Measurements from ENCODE around the gene MYZAP.
A peak's percentile ranks its signal among the peaks of the same experiment; 100 is the strongest.

Gene MYZAP

GRCh38 chr15:57554063-57554811, 37.5 kb upstream of the MYZAP start:
- no peak for DNase-seq (ENCODE audit: extremely low read depth, low read depth)
- H3K4me3 ChIP-seq (replicated peaks; ENCODE audit: low read depth, low read length) = no peak overlapping the region
- TF ChIP-seq, protein P1, sequence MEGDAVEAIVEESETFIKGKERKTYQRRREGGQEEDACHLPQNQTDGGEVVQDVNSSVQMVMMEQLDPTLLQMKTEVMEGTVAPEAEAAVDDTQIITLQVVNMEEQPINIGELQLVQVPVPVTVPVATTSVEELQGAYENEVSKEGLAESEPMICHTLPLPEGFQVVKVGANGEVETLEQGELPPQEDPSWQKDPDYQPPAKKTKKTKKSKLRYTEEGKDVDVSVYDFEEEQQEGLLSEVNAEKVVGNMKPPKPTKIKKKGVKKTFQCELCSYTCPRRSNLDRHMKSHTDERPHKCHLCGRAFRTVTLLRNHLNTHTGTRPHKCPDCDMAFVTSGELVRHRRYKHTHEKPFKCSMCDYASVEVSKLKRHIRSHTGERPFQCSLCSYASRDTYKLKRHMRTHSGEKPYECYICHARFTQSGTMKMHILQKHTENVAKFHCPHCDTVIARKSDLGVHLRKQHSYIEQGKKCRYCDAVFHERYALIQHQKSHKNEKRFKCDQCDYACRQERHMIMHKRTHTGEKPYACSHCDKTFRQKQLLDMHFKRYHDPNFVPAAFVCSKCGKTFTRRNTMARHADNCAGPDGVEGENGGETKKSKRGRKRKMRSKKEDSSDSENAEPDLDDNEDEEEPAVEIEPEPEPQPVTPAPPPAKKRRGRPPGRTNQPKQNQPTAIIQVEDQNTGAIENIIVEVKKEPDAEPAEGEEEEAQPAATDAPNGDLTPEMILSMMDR (IDR thresholded peaks at IDR 0.05; ENCODE audit: low read depth, low read length, missing control alignments) = no peak

DNA sequence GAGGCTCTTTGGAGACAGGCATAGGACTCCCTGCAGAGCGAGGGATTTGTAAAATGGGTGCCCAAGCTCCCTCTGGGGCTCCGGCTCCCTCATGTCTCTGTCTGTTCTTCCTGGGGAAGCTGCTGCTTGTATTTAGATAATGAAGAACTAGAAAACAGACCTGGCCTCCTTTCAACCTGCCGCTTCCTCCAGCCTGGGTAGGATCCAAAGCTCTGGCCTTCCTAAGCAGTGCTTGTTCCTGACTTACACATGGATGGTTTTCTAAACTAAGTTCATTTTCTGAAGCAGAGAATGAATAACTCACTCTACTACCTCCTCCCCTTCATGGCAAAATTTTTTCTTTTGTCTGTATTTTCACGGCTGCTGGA, 36.9 kb upstream of the MYZAP start:
- H3K4me3 ChIP-seq (replicated peaks; ENCODE audit: low read depth, low read length) = no peak overlapping the region
- TF ChIP-seq, protein P1 (IDR thresholded peaks at IDR 0.05; ENCODE audit: low read depth, low read length, missing control alignments) = no peak
- DNase-seq (ENCODE audit: extremely low read depth, low read depth) = no peak

GRCh38 chr15:57555270-57555669, 36.4 kb upstream of the MYZAP start:
- TF ChIP-seq, protein P1 (IDR thresholded peaks at IDR 0.05; ENCODE audit: low read depth, low read length, missing control alignments) = no peak
- peak; percentile 38 for DNase-seq (ENCODE audit: extremely low read depth, low read depth)
- no peak overlapping the region for H3K4me3 ChIP-seq (replicated peaks; ENCODE audit: low read depth, low read length)

GRCh38 chr15:57556040-57556439, 35.7 kb upstream of the MYZAP start:
- H3K4me3 ChIP-seq (replicated peaks; ENCODE audit: low read depth, low read length) = no peak overlapping the region
- TF ChIP-seq, protein P1 (IDR thresholded peaks at IDR 0.05; ENCODE audit: low read depth, low read length, missing control alignments) = no peak
- no peak for DNase-seq (ENCODE audit: extremely low read depth, low read depth)

- TF ChIP-seq, protein P1 (IDR thresholded peaks at IDR 0.05; ENCODE audit: low read depth, low read length, missing control alignments) = no peak
- no peak for DNase-seq (ENCODE audit: extremely low read depth, low read depth)
- H3K4me3 ChIP-seq (replicated peaks; ENCODE audit: low read depth, low read length) = no peak overlapping the region
Observed at GRCh38 chr15:57557267-57557666, 34.4 kb upstream of the MYZAP start.

GRCh38 chr15:57557810-57558209, 33.9 kb upstream of the MYZAP start:
- no peak overlapping the region for H3K4me3 ChIP-seq (replicated peaks; ENCODE audit: low read depth, low read length)
- no peak for DNase-seq (ENCODE audit: extremely low read depth, low read depth)
- TF ChIP-seq, protein P1 (IDR thresholded peaks at IDR 0.05; ENCODE audit: low read depth, low read length, missing control alignments) = no peak

- no peak overlapping the region for H3K4me3 ChIP-seq (replicated peaks; ENCODE audit: low read depth, low read length)
- TF ChIP-seq, protein P1 (IDR thresholded peaks at IDR 0.05; ENCODE audit: low read depth, low read length, missing control alignments) = peak; percentile 94
- no peak for DNase-seq (ENCODE audit: extremely low read depth, low read depth)
Observed at GRCh38 chr15:57559875-57560274, 31.8 kb upstream of the MYZAP start.
